Stimulated activated CD4-positive, alpha-beta T cell treated with anti-CD3 and anti-CD28 coated beads, Interleukin-4, amount 100 ng/mL, for 4 hours (primary cell): ENCODE results near the gene TAAR9.
"Not testable (repeated sequence)": the region's sequence is repeated elsewhere in the genome, so short reads cannot be mapped to it uniquely, and the experiment has no call there.

Source experiments
- DNase-seq, 2 experiments: peaks; one replicate each; pipeline ENCODE4 v3.0.0-alpha.2; 2020

TAAR9 gene

GRCh38 chr6:132515386-132515785, 22.7 kb upstream of the TAAR9 start:
- DNase-seq: no peak

GRCh38 chr6:132520953-132521352, 17.1 kb upstream of the TAAR9 start:
- DNase-seq: no peak

GRCh38 chr6:132524646-132525045, 13.4 kb upstream of the TAAR9 start:
- DNase-seq: no peak

- no peak for DNase-seq
Measured at GRCh38 chr6:132525866-132526265, 12.2 kb upstream of the TAAR9 start.

- DNase-seq: no peak
Measured at GRCh38 chr6:132526461-132526860, 11.6 kb upstream of the TAAR9 start.

- no peak for DNase-seq
Measured at GRCh38 chr6:132527791-132528190, 10.3 kb upstream of the TAAR9 start.

- peak; percentile 38 to 52 for DNase-seq
Measured at GRCh38 chr6:132530293-132530974, 7.6 kb upstream of the TAAR9 start.

- not testable (repeated sequence) for DNase-seq
Measured at GRCh38 chr6:132534546-132534945, 3.5 kb upstream of the TAAR9 start.

- no peak for DNase-seq
Measured at GRCh38 chr6:132537145-132537544, 932 bp upstream of the TAAR9 start.

- no peak for DNase-seq
Measured at GRCh38 chr6:132544826-132545225, 6.7 kb downstream of the TAAR9 start.

- DNase-seq: no peak
Measured at GRCh38 chr6:132548746-132549463, 10.8 kb downstream of the TAAR9 start.

- DNase-seq: no peak
Measured at GRCh38 chr6:132551214-132551613, 13.1 kb downstream of the TAAR9 start.

GRCh38 chr6:132552372-132552771, 14.3 kb downstream of the TAAR9 start, which contains the start of gene TAAR8:
Gene TAAR8 (plus strand): TSS chr6:132552672. CDS start chr6:132552693, 21 bp downstream.
- DNase-seq: no peak

GRCh38 chr6:132560087-132560486, 22.0 kb downstream of the TAAR9 start:
- not testable (repeated sequence) for DNase-seq

GRCh38 chr6:132566404-132566803, 28.3 kb downstream of the TAAR9 start:
- DNase-seq: no peak

- no peak for DNase-seq
Measured at GRCh38 chr6:132567566-132567965, 29.5 kb downstream of the TAAR9 start.

GRCh38 chr6:132568611-132569010, 30.5 kb downstream of the TAAR9 start:
- no peak for DNase-seq

- DNase-seq: no peak
Measured at GRCh38 chr6:132569170-132569569, 31.1 kb downstream of the TAAR9 start.

GRCh38 chr6:132570221-132570777, 32.2 kb downstream of the TAAR9 start, which contains the start of gene TAAR6:
Gene TAAR6 (plus strand): TSS chr6:132570322. CDS start chr6:132570322, 0 bp downstream.
- no peak for DNase-seq

- no peak for DNase-seq
Measured at GRCh38 chr6:132571774-132572173, 33.7 kb downstream of the TAAR9 start.

- DNase-seq: no peak
Measured at GRCh38 chr6:132584698-132585097, 46.6 kb downstream of the TAAR9 start.

- no peak for DNase-seq
Measured at GRCh38 chr6:132587424-132587823, 49.3 kb downstream of the TAAR9 start.
